K562 (cell line): Measurements from ENCODE around the gene IRAK2. TPM values are rescaled to one million over a fixed set of nuclear protein-coding genes. Genes with fewer than 3 reads are reported as not detected.

Experiments
- CBFA2T2 ChIP-seq: fragments of 450-650 bp; conservative IDR thresholded peaks from 2 replicates; pipeline ENCODE4 v1.6.1; 2017; ENCODE audit warnings: mild to moderate bottlenecking
- CBFA2T3 ChIP-seq: fragments of 450-650 bp; IDR thresholded peaks from 2 replicates; pipeline ENCODE4 v1.6.1; 2017
- CREM ChIP-seq: IDR thresholded peaks from 2 replicates; pipeline ENCODE4 v1.6.1; 2014; ENCODE audit warnings: antibody characterized with exemption, low read depth
- CTBP1 ChIP-seq: fragments of 450-650 bp; IDR thresholded peaks from 2 replicates; pipeline ENCODE4 v1.6.1; 2016; ENCODE audit warnings: borderline replicate concordance
- DPF2 ChIP-seq: fragments of 450-650 bp; IDR thresholded peaks from 2 replicates; pipeline ENCODE4 v1.6.1; 2016
- GABPA ChIP-seq: fragments of 200-800 bp; sonication (Bioruptor generic); conservative IDR thresholded peaks from 2 replicates; pipeline ENCODE4 v1.6.1; 2016; ENCODE audit warnings: low read depth, missing genetic modification characterization, missing compliant biosample characterization
- HNRNPLL ChIP-seq: fragments of 200-400 bp; formaldehyde crosslinking; IDR thresholded peaks from 2 replicates; pipeline ENCODE4 v1.6.1; 2017; ENCODE audit warnings: low read length, low read depth, mild to moderate bottlenecking; ENCODE audit not compliant: poor library complexity, severe bottlenecking
- MBD2 ChIP-seq: sonication (generic); IDR thresholded peaks from 2 replicates; pipeline ENCODE4 v1.6.1; 2016; ENCODE audit warnings: low read depth, borderline replicate concordance
- MEF2D ChIP-seq: conservative IDR thresholded peaks from 2 replicates; pipeline ENCODE4 v1.6.1; 2016; ENCODE audit warnings: low read depth, missing genetic modification characterization, missing compliant biosample characterization
- MTA1 ChIP-seq: fragments of 450-650 bp; IDR thresholded peaks from 2 replicates; pipeline ENCODE4 v1.6.1; 2017; ENCODE audit warnings: borderline replicate concordance
- SAFB2 ChIP-seq: fragments of 200-400 bp; formaldehyde crosslinking; IDR thresholded peaks from 2 replicates; pipeline ENCODE4 v1.6.1; 2018; ENCODE audit warnings: borderline replicate concordance, low read length, low read depth, moderate library complexity; ENCODE audit not compliant: severe bottlenecking
- SIN3B ChIP-seq: fragments of 450-650 bp; IDR thresholded peaks from 2 replicates; pipeline ENCODE4 v1.6.1; 2017; ENCODE audit warnings: low read depth, mild to moderate bottlenecking, moderate library complexity
- SMARCA4 ChIP-seq: fragments of 450-650 bp; IDR thresholded peaks from 2 replicates; pipeline ENCODE4 v1.6.1; 2016
- SMARCE1 ChIP-seq: fragments of 450-650 bp; IDR thresholded peaks from 2 replicates; pipeline ENCODE4 v1.7.1; 2016; ENCODE audit warnings: mild to moderate bottlenecking
- STAG1 ChIP-seq: sonication (generic); formaldehyde crosslinking; IDR thresholded peaks from 2 replicates; pipeline ENCODE4 v1.5.0; 2020; ENCODE audit warnings: missing genetic modification reagents, borderline replicate concordance
- ZEB2 ChIP-seq: fragments of 450-650 bp; IDR thresholded peaks from 2 replicates; pipeline ENCODE4 v1.6.1; 2016
- ZFX ChIP-seq: sonication (generic); formaldehyde crosslinking; IDR thresholded peaks from 2 replicates; pipeline ENCODE4 v1.8.0; 2022; ENCODE audit warnings: mild to moderate bottlenecking, missing genetic modification reagents, moderate library complexity
- ZNF445 ChIP-seq: fragments of 250-450 bp; sonication (Bioruptor Pico); IDR thresholded peaks from 2 replicates; pipeline ENCODE4 v1.4.0; 2020; ENCODE audit warnings: low read depth, mild to moderate bottlenecking, moderate library complexity
- polyA plus RNA-seq, 8 experiments: library from polyadenylated mRNA; depleted of rRNA in 4 of 8; stranded (reverse) in 5 of 8; unstranded in 3 of 8; fragments of >200 nt; fragmentation: Nextera tagmentation in 2 of 8; fragmentation: Illumina TruSeq in 1 of 8; extraction: Ambion mirVana in 2 of 8; extraction: Trizol in 1 of 8; gene quantifications; 2 replicates each; pipeline versions ENCODE4 v1.2.1 to v1.2.3, GENCODE V29; 2011 to 2014; ENCODE audit warnings: inconsistent platforms in 1 of 8, missing spikeins in 1 of 8
- total RNA-seq, 7 experiments: library from RNA; depleted of rRNA in 6 of 7; stranded (reverse); fragments of >200 nt in 6 of 7; fragmentation: Illumina TruSeq in 2 of 7; extraction: Trizol in 2 of 7; gene quantifications; 2 replicates each; pipeline versions ENCODE4 v1.2.1 to v1.2.3, GENCODE V29; 2011 to 2021; ENCODE audit warnings: low replicate concordance in 1 of 7
- TF ChIP-seq, protein P1 (sequence below), 2 experiments: fragments of 450-650 bp; conservative IDR thresholded peaks; 2 replicates each; pipeline ENCODE4 v1.6.1; 2017; ENCODE audit warnings: mild to moderate bottlenecking in 2 of 2, moderate library complexity in 2 of 2
- TF ChIP-seq, protein P2 (sequence below), 3 experiments: IDR thresholded peaks in 2 of 3; conservative IDR thresholded peaks in 1 of 3; 2 replicates each; pipeline ENCODE4 v1.5.1; 2011 to 2012; ENCODE audit warnings: low read length in 3 of 3, mild to moderate bottlenecking in 3 of 3, control low read depth in 2 of 3, improper control_type of control experiment in 1 of 3, inconsistent platforms in 1 of 3, low read depth in 1 of 3, mixed read lengths in 1 of 3, moderate library complexity in 1 of 3; ENCODE audit not compliant: insufficient read depth in 2 of 3
- TF ChIP-seq, protein P3 (sequence below), 2 experiments: IDR thresholded peaks; 2 replicates each; pipeline ENCODE4 v1.6.1; 2011; ENCODE audit warnings: borderline replicate concordance in 1 of 2, control low read depth in 1 of 2, low read depth in 1 of 2, low read length in 1 of 2, mild to moderate bottlenecking in 1 of 2, mixed read lengths in 1 of 2, moderate library complexity in 1 of 2; ENCODE audit not compliant: insufficient read depth in 1 of 2, insufficient read length in 1 of 2, poor library complexity in 1 of 2, severe bottlenecking in 1 of 2; ENCODE audit errors: extremely low read depth in 1 of 2
- TF ChIP-seq, protein P4 (sequence below): fragments of 250-450 bp; sonication (Bioruptor Pico); IDR thresholded peaks from 2 replicates; pipeline ENCODE4 v1.8.0; 2021; ENCODE audit warnings: mild to moderate bottlenecking, moderate library complexity

The IRAK2 gene
- total and polyA plus RNA-seq, 9 of the 15 experiments (the other 6 are each of a cell fraction or from before 2014, with no cell fraction given): 0.42 to 4.4 (median 2.7) TPM

GRCh38 chr3:10292505-10293419 is 128.0 kb downstream of the IRAK2 start, which contains the start of gene GHRL (continued):
- TF ChIP-seq ZFX (CRISPR knock-in tag) (no peak), SAFB2 (no peak), CBFA2T2 (peak; percentile 30; the same call in 1 of the 2 replicates), STAG1 (CRISPR knock-in tag) (no peak), SIN3B (0 out of 2 replicates have a peak, but pooled peaks have one; percentile 29), MTA1 (peak; percentile 44; the same call in 1 of the 2 replicates), SMARCA4 (peak; percentile 71), ZEB2 (peak; percentile 85), MBD2 (peak; percentile 50; the same call in 1 of the 2 replicates), CTBP1 (peak; percentile 93), CBFA2T3 (peak; percentile 58), MEF2D (no peak), ZNF445 (CRISPR knock-in tag) (no peak), DPF2 (peak; percentile 79), GABPA (tag) (peak; percentile 81), HNRNPLL (no peak), SMARCE1 (peak; percentile 85; the same call in 1 of the 2 replicates), CREM (peak; percentile 39; the same call in 1 of the 2 replicates)
- TF ChIP-seq, protein P1, sequence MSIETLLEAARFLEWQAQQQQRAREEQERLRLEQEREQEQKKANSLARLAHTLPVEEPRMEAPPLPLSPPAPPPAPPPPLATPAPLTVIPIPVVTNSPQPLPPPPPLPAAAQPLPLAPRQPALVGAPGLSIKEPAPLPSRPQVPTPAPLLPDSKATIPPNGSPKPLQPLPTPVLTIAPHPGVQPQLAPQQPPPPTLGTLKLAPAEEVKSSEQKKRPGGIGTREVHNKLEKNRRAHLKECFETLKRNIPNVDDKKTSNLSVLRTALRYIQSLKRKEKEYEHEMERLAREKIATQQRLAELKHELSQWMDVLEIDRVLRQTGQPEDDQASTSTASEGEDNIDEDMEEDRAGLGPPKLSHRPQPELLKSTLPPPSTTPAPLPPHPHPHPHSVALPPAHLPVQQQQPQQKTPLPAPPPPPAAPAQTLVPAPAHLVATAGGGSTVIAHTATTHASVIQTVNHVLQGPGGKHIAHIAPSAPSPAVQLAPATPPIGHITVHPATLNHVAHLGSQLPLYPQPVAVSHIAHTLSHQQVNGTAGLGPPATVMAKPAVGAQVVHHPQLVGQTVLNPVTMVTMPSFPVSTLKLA (conservative IDR thresholded peaks at IDR 0.05): no peak
- TF ChIP-seq, protein P2, sequence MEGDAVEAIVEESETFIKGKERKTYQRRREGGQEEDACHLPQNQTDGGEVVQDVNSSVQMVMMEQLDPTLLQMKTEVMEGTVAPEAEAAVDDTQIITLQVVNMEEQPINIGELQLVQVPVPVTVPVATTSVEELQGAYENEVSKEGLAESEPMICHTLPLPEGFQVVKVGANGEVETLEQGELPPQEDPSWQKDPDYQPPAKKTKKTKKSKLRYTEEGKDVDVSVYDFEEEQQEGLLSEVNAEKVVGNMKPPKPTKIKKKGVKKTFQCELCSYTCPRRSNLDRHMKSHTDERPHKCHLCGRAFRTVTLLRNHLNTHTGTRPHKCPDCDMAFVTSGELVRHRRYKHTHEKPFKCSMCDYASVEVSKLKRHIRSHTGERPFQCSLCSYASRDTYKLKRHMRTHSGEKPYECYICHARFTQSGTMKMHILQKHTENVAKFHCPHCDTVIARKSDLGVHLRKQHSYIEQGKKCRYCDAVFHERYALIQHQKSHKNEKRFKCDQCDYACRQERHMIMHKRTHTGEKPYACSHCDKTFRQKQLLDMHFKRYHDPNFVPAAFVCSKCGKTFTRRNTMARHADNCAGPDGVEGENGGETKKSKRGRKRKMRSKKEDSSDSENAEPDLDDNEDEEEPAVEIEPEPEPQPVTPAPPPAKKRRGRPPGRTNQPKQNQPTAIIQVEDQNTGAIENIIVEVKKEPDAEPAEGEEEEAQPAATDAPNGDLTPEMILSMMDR (IDR thresholded peaks at IDR 0.05 in 2 of 3, conservative IDR thresholded peaks at IDR 0.05 in 1 of 3; ENCODE audit: insufficient read depth in 2 of 3, low read depth in 1 of 3, low read length in 3 of 3): peak in 1 of 3 experiments; percentile 5; a peak in 1 of 6 replicates
- TF ChIP-seq, protein P3, sequence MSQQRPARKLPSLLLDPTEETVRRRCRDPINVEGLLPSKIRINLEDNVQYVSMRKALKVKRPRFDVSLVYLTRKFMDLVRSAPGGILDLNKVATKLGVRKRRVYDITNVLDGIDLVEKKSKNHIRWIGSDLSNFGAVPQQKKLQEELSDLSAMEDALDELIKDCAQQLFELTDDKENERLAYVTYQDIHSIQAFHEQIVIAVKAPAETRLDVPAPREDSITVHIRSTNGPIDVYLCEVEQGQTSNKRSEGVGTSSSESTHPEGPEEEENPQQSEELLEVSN (IDR thresholded peaks at IDR 0.05; ENCODE audit: borderline replicate concordance in 1 of 2, extremely low read depth in 1 of 2, insufficient read depth in 1 of 2, insufficient read length in 1 of 2, low read depth in 1 of 2, low read length in 1 of 2, poor library complexity in 1 of 2, severe bottlenecking in 1 of 2): no peak
- TF ChIP-seq, protein P4, sequence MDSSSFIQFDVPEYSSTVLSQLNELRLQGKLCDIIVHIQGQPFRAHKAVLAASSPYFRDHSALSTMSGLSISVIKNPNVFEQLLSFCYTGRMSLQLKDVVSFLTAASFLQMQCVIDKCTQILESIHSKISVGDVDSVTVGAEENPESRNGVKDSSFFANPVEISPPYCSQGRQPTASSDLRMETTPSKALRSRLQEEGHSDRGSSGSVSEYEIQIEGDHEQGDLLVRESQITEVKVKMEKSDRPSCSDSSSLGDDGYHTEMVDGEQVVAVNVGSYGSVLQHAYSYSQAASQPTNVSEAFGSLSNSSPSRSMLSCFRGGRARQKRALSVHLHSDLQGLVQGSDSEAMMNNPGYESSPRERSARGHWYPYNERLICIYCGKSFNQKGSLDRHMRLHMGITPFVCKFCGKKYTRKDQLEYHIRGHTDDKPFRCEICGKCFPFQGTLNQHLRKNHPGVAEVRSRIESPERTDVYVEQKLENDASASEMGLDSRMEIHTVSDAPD (CRISPR knock-in tag): no peak
